GM19035 (cell line): ENCODE data around the gene ETV3.
A peak's percentile ranks its signal among the peaks of the same experiment; 100 is the strongest.
"Not testable (repeated sequence)": the region's sequence is repeated elsewhere in the genome, so short reads cannot be mapped to it uniquely, and the experiment has no call there.

ENCODE experiments used
- ATAC-seq: cut with Tn5 transposase; IDR thresholded peaks from one replicate; pipeline ENCODE4 v1.9.1; 2021; ENCODE audit not compliant: unreplicated experiment

ETV3 gene

DNA sequence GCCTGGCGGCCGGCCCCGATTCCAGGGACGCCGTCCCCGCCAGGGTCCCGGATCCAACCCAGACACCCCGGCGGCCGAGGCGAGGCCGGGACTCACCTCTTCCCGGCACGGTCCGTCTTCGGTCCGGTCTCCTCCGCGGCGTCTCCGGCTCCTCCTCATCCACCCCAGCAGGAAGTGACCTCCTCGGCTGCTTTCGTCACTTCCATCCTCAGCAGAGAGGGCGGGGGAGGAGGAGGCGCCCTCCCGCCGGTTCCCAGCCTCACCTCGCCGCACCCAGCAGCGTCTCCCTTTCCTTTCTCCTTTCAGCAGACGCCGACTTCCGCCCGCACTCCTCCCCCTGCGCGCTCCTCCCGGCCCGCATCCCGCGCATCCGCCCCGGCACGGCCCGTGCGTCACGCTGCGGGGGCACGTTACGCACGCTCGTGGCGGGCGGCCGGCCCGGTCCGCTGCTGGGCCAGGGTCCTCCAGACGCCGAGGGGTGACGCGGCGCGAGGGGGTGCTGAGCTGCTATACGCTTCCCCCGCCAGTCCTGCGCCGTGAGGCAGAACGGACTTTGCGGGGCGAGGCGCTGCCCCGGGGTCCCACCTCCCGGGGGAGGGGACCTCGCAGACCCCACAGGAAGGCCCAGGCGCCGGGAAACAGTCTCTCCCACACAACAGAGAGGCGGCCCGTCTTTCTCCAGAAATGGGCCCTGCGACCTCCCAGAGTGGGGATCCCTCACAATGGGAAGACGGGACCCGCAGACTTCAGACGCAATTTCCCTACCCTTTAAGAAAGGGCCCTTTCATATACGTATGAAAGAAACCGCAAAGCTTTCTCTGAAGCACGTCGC lies at the start of gene ETV3:
Gene ETV3 (minus strand): TSS at position 176 of the 832 bp plus-strand sequence. CDS start 2,043 bp downstream, outside the sequence.
- peak; percentile 92 for ATAC-seq

GRCh38 chr1:157186281-157186992 lies 48.2 kb upstream of the ETV3 start:
- ATAC-seq = no peak

DNA sequence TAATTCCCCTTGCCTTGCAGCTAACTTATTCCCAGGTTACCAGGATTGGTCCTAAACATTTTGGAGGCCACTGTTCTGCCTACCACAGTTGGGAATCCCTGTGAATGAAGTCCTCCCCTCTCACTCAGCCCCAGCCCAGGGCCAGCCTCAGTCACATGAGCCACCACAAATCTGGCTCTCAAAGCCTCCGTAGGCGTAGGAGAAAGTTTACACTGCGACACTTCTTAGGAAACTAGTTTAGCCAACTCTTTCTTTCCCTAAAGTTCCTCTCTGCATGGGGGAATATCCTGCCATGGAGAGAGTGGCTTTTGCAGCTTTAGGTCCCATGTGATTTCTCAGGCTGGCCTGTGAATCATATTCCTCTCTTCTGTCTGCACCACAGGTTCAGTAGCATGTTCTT lies 45.7 kb upstream of the ETV3 start:
- ATAC-seq = no peak

GRCh38 chr1:157182371-157182770 lies 44.2 kb upstream of the ETV3 start:
- not testable (repeated sequence) for ATAC-seq

DNA sequence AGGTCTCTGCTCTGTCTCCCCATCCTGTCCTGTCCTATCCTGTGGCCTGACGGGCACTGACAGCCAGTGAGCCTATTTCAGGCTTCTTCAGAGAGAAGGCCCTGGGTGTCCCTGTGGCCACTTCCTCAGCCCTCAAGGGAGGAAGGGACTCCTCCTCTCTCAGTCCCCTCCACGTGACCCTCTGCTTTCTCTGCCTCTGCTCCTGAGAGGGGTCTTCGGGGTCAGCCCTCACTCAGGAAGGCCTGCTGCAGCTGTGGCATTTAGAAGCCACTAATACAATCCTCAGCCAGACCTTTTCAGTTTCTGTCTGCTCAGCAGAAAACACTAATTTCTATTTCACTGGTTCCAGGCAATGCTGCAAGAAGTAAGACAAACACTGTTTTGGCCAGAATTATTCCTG lies 43.6 kb upstream of the ETV3 start:
- no peak for ATAC-seq

DNA sequence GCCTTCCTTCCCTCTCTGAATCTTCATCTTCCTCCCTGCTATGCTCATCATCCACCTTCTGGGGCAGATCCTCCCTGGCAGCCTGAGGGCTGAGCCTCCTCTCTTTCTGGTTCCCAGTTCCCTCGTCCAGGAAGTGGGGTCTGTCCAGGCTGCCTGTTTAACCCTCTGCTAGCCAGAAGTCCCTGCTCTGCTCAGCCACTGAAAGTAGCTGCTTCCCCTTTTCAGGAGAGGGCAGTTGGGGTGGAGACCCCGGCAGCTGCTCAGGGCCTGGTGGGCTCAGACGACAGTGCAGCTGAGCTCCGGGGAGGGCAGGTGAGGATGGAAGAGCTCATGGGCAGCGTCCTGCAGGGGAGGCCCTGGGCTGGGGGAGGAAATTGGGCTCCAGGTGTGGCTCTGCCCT lies 43.1 kb upstream of the ETV3 start:
- no peak for ATAC-seq

- ATAC-seq = no peak
Observed at GRCh38 chr1:157178490-157178889, 40.3 kb upstream of the ETV3 start.

DNA sequence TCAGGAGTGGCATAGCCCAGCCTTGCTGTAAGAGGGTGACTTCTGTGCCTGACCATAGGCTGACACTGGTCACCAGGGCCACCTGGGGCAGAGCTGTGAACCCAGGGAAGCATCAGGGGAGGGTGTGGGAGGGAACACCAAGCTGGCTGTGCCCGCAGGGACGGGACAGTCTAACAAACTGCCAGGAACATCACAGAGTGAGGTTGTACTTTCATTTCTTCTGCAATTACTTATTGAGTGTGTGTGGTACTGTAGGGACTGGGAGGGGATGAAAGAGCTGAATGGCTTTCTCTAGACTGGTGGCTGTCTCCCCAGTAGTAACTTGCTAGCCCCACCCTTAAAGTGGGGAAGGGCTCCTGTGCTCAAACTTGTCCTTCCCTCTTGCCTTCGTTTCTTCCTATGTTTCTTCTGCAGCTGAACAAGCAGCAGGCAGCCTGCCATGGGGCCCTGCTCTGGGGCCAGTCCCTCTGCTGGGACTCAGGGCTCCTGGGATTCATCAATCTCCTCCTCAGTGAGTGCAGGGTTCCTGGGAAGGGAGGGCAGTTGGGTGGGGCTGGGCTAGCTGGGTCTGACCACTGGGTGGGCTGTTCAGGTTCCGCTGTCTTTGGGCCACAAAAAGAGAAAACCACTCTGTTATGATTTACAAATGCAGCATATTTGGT lies 39.7 kb upstream of the ETV3 start:
- ATAC-seq = no peak

- ATAC-seq = no peak
Observed at GRCh38 chr1:157176591-157177121, 38.5 kb upstream of the ETV3 start.

GRCh38 chr1:157176016-157176415 lies 37.8 kb upstream of the ETV3 start:
- ATAC-seq = no peak

DNA sequence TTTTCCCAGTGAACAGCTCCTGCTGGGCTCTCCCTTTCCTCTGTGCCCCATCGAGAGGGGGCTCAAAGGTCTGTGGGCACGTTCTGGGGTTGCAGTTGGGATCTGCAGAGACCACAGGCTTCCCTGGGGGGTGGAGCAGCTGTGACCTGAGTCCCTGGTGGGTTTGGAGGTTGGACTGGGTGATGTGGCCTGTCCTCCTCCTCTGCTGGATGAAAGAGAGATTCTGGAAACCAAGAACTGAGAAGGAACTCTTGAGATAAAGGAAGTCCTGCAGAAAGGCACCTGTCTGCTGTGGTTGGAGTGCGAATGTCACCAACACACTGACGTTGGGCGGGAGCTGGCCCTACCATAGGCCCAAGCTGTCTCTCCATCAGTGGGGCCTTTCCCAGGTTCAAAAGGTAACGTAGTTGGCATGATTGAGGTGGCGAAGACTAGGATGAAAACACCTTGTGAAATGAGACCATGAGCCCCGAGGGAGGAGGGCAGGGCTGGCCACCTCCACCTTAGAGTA lies 35.8 kb upstream of the ETV3 start:
- ATAC-seq = no peak

DNA sequence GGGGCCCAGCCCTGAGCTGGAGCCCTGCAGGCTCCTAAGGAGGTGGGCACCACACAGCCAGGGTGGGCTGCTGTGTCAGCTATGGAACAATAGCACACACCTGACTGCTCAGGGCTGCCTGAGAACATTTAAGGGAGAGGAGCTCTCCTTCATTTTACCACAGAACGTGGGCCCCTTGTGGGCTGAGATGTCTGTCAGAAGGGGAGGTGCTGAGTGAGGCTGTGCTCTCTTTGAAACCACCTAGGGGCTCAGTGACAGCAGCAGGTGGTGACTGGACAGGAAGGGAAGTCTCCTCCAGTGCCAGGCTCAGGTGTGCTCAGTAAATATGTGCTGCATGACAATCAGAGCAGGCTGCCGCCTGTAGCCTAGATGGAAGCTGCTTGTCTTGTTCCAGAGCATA lies 35.0 kb upstream of the ETV3 start:
- not testable (repeated sequence) for ATAC-seq

DNA sequence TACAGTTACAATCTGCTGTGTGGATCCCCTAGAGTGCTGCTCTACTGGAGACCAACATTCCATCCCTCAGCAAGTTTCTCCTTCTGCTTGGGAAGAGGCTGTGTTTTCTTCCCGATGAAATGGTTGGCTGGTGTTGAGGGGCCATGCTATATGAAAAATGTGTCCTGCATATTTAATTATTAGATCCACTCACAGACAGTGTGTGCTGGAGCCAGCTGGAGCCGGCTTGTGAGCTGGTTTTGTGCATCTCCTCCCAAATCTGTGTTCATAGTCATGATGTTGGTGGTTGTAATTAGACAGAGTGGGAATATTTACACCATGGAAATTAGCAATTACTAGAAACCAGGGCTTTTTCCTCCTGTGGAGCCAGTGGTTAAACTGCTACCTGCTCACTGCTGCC lies 34.4 kb upstream of the ETV3 start:
- not testable (repeated sequence) for ATAC-seq

DNA sequence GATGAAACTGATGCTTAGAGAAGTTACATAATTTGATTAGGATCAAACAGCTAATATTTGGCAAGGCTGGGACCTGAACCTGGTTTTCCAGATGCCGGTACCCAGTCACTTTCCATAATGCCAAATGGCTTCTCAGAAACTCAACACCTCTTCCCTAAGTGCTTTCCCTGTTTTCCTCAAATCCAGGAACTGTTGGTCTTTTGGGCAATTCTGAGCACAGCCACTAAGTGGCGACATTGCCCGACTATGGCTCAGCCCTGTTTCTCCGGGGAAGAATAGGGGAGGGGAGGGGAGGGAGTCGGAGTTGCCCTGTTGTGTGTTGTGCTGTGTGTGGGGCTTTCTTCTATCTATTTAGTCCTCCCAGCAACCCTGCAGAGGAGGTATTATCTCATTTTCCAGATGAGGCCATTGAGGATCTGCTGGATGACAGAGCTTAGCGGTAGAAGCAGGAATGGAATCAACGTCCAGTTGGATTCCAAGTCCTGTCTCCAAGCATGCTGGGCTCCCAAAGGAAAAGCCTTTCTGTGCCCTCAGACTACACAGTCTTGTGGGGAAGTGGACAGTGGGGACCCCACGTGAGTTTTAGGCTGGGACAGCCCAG lies 33.8 kb upstream of the ETV3 start:
- ATAC-seq = not testable (repeated sequence)

- ATAC-seq = no peak
Observed at GRCh38 chr1:157170677-157171515, 32.7 kb upstream of the ETV3 start.

DNA sequence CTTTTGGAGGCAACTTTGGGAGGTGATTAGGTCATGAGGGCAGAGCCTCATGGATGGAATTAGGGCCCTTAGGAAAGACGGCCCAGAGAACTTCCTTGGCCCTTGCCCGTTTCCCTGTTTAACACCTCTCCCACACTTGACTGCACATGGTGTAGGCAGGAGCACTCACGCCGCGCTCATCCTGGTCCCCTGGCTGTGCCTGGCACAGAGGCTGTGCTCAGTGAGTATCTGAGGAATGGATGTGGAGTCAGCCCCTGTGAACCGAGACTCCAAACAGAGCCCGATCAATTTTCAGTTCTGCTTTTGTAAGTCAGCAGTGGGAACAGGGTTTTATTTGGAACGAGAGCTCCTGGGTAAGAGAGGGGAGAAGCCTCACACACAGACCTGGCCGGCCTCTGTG lies 29.8 kb upstream of the ETV3 start:
- ATAC-seq = no peak

DNA sequence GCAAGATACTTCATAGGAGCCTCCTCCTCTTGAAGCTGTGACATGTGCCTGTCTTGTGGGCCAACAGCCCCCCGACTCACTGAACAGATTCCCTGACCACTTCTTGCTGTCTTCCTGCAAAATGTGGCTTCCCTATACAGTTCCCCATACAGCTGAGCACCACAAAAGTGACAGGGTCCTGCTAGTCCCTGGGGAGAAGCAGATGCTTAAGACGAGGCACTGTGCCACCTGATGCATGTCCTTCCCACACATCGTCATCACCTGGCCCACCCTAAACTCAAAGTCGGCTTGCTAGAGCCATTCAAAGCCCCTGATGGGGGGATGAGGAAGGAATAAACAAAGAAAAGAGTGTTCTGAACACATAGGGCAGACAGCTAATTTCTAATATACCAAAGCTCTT lies 29.2 kb upstream of the ETV3 start:
- no peak for ATAC-seq

- ATAC-seq = no peak
Observed at GRCh38 chr1:157166590-157166989, 28.4 kb upstream of the ETV3 start.

- peak; percentile 47 for ATAC-seq
Observed at GRCh38 chr1:157163273-157164127, 25.3 kb upstream of the ETV3 start.
